SU-DHL-6 (cell line): ENCODE data around the gene SLX9.

Experiments used
- H2AFZ ChIP-seq: fragments of 200-600 bp; sonication (generic); 2 replicates; pipeline ENCODE4 v1.6.1; 2014; ENCODE audit warnings: low read depth, mild to moderate bottlenecking, moderate library complexity, mixed read lengths, antibody characterized with exemption, low read length; ENCODE audit not compliant: severe bottlenecking
- H3F3A ChIP-seq: fragments of 200-600 bp; shearing (Covaris generic); 2 replicates; pipeline ENCODE4 v1.6.0; 2016; ENCODE audit warnings: antibody characterized with exemption, mild to moderate bottlenecking; ENCODE audit not compliant: insufficient read depth
- H3K27ac ChIP-seq: fragments of 200-600 bp; sonication (generic); 2 replicates; pipeline ENCODE4 v1.5.1; 2016; ENCODE audit warnings: low read depth, mild to moderate bottlenecking, low read length, moderate library complexity, mixed read lengths
- H3K27me3 ChIP-seq: fragments of 200-600 bp; sonication (generic), shearing (Covaris generic); 2 replicates; pipeline ENCODE4 v1.6.0; 2014; ENCODE audit warnings: mild to moderate bottlenecking, low read length
- H3K36me3 ChIP-seq: fragments of 200-600 bp; sonication (generic); 2 replicates; pipeline ENCODE4 v1.6.1; 2014; ENCODE audit warnings: mild to moderate bottlenecking, low read length, mixed read lengths
- H3K4me2 ChIP-seq: fragments of 300-600, 200-600 bp; shearing (Covaris generic), sonication (generic); 2 replicates; pipeline ENCODE4 v1.6.0; 2014; ENCODE audit warnings: low read length, low read depth, mild to moderate bottlenecking; ENCODE audit not compliant: poor library complexity, severe bottlenecking
- H3K4me3 ChIP-seq: fragments of 200-600 bp; sonication (generic); 2 replicates; pipeline ENCODE4 v1.5.1; 2014; ENCODE audit warnings: antibody characterized with exemption, low read length, mild to moderate bottlenecking, mixed read lengths; ENCODE audit not compliant: insufficient read depth, poor library complexity, severe bottlenecking
- H3K79me2 ChIP-seq: fragments of 200-600 bp; sonication (generic); 2 replicates; pipeline ENCODE4 v1.6.1; 2014; ENCODE audit warnings: mild to moderate bottlenecking, low read length, moderate library complexity; ENCODE audit not compliant: insufficient read depth
- H3K9ac ChIP-seq: fragments of 200-600 bp; sonication (generic); 2 replicates; pipeline ENCODE4 v1.7.0; 2014; ENCODE audit warnings: mild to moderate bottlenecking, low read length
- H3K9me2 ChIP-seq: fragments of 200-600 bp; sonication (generic); replicated peaks from 2 replicates; pipeline ENCODE4 v1.6.1; 2014; ENCODE audit warnings: low read length; ENCODE audit not compliant: insufficient read depth
- H3K9me3 ChIP-seq: fragments of 200-600 bp; sonication (generic); 2 replicates; pipeline ENCODE4 v1.6.1; 2014; ENCODE audit warnings: low read length, mixed read lengths; ENCODE audit not compliant: insufficient read depth
- H4K20me1 ChIP-seq: fragments of 200-600 bp; sonication (generic); 2 replicates; pipeline ENCODE4 v1.6.1; 2014; ENCODE audit warnings: low read depth, mild to moderate bottlenecking, antibody characterized with exemption, low read length, moderate library complexity, mixed read lengths
- CTCF ChIP-seq: fragments of 200-600 bp; sonication (generic); IDR thresholded peaks from one replicate; pipeline ENCODE4 v1.5.1; 2017; ENCODE audit warnings: antibody characterized with exemption, mild to moderate bottlenecking, low read length, moderate library complexity; ENCODE audit not compliant: insufficient read depth, poor library complexity, severe bottlenecking
- EZH2phosphoT487 ChIP-seq: fragments of 200-600 bp; sonication (generic), shearing (Covaris generic); conservative IDR thresholded peaks from 2 replicates; pipeline ENCODE4 v1.6.1; 2018; ENCODE audit warnings: mild to moderate bottlenecking, antibody characterized with exemption, low read length, moderate library complexity, mixed read lengths

The SLX9 gene

GRCh38 chr21:44903050-44903685 lies 36.7 kb upstream of the SLX9 start:
- TF ChIP-seq EZH2phosphoT487 (no peak), CTCF (no peak)
- H3K36me3 ChIP-seq = no peaks in the 10 kb centered on the region
- no peaks in the 10 kb centered on the region for H3K27me3 ChIP-seq
- H2AFZ ChIP-seq = no peak overlapping the region
- no peak overlapping the region for H3K9ac ChIP-seq
- no peaks in the 10 kb centered on the region for H4K20me1 ChIP-seq
- H3K4me3 ChIP-seq = no peak overlapping the region
- no peak overlapping the region for H3K27ac ChIP-seq
- H3K79me2 ChIP-seq = no peaks in the 10 kb centered on the region
- H3K9me2 ChIP-seq = no peaks in the 10 kb centered on the region
- no peaks in the 10 kb centered on the region for H3K9me3 ChIP-seq
- H3K4me2 ChIP-seq = no peak overlapping the region
- no peaks in the 10 kb centered on the region for H3F3A ChIP-seq

GRCh38 chr21:44903689-44904088 lies 36.1 kb upstream of the SLX9 start:
- H3K9me2 ChIP-seq = no peaks in the 10 kb centered on the region
- H4K20me1 ChIP-seq = no peaks in the 10 kb centered on the region
- TF ChIP-seq CTCF (no peak), EZH2phosphoT487 (no peak)
- H3K36me3 ChIP-seq = no peaks in the 10 kb centered on the region
- H2AFZ ChIP-seq = no peak overlapping the region
- no peak overlapping the region for H3K27ac ChIP-seq
- no peaks in the 10 kb centered on the region for H3K27me3 ChIP-seq
- no peak overlapping the region for H3K4me2 ChIP-seq
- no peaks in the 10 kb centered on the region for H3K9me3 ChIP-seq
- no peaks in the 10 kb centered on the region for H3F3A ChIP-seq
- H3K9ac ChIP-seq = no peak overlapping the region
- no peaks in the 10 kb centered on the region for H3K79me2 ChIP-seq
- H3K4me3 ChIP-seq = no peak overlapping the region

GRCh38 chr21:44904141-44904923 lies 35.5 kb upstream of the SLX9 start:
- H3K9me3 ChIP-seq = no peaks in the 10 kb centered on the region
- H3K27ac ChIP-seq = no peak overlapping the region
- H3K27me3 ChIP-seq = no peaks in the 10 kb centered on the region
- H3K36me3 ChIP-seq = no peaks in the 10 kb centered on the region
- H2AFZ ChIP-seq = no peak overlapping the region
- H3F3A ChIP-seq = no peaks in the 10 kb centered on the region
- TF ChIP-seq CTCF (no peak), EZH2phosphoT487 (no peak)
- H3K4me2 ChIP-seq = no peak overlapping the region
- no peak overlapping the region for H3K4me3 ChIP-seq
- H4K20me1 ChIP-seq = no peaks in the 10 kb centered on the region
- no peaks in the 10 kb centered on the region for H3K79me2 ChIP-seq
- H3K9ac ChIP-seq = no peak overlapping the region
- H3K9me2 ChIP-seq = no peaks in the 10 kb centered on the region
